GM18873 (cell line): ENCODE measurements around the gene FADS2.

Source experiments
- ATAC-seq: cut with Tn5 transposase; IDR thresholded peaks from one replicate; pipeline ENCODE4 v1.9.1; 2021; ENCODE audit warnings: mild to moderate bottlenecking, moderate library complexity, moderate number of reproducible peaks; ENCODE audit not compliant: unreplicated experiment, low FRiP score

FADS2 gene

DNA sequence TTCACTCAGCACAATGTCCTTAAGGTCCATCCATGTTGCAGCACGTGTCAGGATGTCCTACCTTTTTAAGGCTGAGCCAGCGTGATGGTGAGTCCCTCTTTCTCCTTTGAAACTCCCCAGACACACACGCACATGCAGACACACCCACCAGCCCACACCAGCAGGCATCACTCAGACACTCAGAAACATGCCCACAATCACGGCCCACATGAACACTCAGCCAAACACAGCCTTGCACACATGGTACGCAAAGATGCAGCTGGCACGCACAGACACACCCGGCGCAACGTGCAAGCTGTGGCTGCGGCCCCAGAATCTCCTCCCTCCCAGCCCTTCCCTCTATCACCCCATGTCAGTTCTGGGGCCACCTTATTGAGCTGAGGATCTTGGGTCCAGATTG lies 55.2 kb downstream of the FADS2 start:
- no peak for ATAC-seq

GRCh38 chr11:61883947-61884346 lies 55.8 kb downstream of the FADS2 start:
- no peak for ATAC-seq

- no peak for ATAC-seq
Observed at GRCh38 chr11:61885166-61885778, 57.2 kb downstream of the FADS2 start.

GRCh38 chr11:61885784-61886580 lies 57.9 kb downstream of the FADS2 start:
- ATAC-seq, result no peak

DNA sequence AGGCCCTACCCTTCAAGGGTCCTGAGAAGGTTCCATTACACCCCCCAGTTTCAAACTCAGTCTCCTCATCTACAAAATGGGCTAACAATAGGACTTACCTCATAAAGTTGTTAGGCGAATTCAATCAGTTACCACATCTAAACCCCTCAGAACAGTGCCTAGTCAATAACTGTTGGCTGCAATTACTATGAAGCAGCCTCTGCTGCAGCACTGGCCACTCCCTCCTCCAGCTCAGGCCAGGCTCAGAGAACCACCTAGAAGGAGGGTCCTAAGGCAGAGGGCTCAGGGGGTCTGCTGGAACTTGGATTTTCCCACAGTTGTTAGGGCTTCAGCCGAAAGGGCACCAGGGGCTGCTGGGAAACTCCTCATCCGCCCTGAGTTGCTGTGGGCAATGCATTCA lies 58.5 kb downstream of the FADS2 start:
- ATAC-seq, result no peak

- no peak for ATAC-seq
Observed at GRCh38 chr11:61887839-61888494, 59.9 kb downstream of the FADS2 start.

GRCh38 chr11:61888590-61888989 lies 60.5 kb downstream of the FADS2 start:
- no peak for ATAC-seq

DNA sequence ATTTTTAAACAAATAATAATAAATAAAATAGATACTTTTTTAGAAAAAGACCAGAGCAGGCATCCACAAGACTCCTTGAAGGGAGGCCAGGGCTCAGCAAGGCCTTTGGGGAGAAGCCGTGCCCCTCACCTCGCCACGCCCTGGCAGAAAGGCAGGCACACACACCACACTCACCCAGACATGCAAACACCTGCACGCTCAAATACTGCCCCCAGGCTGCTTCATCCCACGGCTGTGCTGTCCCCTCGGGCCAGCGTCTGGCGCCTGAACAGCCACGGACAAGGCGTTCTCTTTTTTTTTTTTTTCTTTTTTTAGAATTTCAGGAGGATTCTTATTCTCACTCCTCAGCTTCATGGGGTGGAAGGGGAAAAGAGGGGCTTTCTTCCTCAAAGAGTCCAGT lies 61.7 kb downstream of the FADS2 start:
- no peak for ATAC-seq

DNA sequence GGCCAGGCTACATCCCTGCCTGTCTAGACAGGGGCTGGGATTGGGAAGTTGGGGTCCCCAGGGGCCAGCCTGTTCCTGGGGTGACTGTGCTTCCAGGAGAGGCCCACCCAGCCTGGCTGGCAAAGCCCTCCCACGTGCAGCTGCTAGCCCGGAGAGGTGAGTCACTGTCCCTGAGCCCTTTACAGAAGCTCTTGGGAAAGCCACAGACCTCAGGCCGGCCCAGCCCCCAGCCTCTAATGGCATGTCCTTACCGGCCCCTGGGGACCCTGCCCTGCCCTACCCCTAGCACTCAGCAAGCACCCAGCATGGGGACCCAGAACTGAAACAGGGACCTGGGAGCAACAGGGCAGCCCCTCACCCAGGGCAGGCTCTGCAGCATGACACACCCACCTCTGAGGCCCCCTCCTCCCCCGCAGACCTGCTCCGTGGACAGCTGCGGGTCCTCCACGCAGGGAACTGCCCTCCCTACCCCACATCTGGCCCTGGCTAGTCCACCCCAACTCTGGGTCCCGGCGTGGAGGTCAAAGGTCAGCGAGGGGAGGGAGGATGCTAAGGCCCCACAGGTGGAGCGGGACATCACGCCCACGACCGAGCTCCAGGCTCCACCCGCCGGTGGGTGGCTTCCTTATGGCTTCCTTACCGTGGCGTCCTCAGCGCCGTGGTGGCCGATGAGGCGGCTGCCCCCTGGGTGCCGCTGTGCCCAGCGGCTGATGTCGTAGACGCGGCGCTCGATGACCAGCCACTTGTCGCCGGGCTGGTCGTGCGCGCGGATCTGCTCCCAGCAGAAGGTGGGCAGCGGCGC lies 62.6 kb downstream of the FADS2 start:
- peak; percentile 7 for ATAC-seq

DNA sequence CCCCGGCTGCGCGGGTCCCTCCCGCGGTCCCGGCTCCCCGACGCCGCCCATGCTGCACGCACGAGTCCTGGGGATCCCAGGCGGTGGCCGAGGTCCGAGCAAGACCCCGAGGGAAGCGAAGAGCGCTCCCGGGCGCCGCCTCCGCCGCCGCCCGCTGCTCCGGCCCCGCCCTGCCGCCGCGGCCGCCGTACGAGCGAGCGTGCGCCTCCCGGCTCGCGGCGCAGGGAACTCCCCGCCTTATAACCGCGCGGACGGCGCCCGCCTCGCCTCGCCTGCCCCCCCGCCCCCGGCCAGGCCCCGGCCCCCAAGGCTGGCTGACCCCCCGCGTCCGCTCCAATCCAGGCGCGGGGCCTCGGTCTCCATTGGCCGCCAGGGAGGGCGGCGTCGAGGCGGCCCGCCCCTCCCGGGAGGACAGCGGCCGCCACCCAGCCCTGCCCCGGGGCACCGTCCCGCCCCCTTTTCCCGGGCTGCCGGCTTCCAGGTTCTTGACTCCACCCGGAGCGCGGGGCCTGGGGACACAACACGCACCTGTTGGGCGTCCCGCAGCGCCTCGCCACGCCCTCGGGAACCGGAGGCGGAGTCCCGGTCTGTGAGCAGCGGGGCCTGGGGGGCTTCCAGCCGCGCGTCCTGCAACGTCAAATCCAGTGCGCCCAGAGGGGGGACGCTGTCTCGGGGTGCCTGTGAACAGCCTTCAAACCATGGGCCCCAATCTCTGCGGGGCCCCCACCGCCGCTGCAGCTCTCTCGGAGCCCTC lies 63.4 kb downstream of the FADS2 start, which contains the start of gene FADS3:
Gene FADS3 (minus strand): TSS at position 215 of the 754 bp plus-strand sequence. CDS start 164 bp downstream, at position 51.
- peak; percentile 41 for ATAC-seq

DNA sequence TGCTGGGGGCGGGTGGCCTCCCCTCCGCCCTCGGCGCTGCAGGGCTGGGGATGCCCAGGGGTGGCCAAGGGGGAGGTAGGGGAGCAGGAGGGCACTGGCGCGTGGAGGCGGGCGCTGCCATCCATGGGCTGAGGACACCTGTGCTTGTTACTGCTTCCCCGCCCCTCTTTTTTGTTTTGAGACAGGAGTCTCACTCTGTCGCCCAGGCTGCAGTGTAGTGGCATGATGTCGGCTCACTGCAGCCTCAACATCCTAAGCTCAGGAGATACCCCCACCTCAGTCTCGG lies 63.9 kb downstream of the FADS2 start:
- ATAC-seq, result peak; percentile 26

- ATAC-seq, result no peak
Observed at GRCh38 chr11:61893981-61894380, 65.9 kb downstream of the FADS2 start.

DNA sequence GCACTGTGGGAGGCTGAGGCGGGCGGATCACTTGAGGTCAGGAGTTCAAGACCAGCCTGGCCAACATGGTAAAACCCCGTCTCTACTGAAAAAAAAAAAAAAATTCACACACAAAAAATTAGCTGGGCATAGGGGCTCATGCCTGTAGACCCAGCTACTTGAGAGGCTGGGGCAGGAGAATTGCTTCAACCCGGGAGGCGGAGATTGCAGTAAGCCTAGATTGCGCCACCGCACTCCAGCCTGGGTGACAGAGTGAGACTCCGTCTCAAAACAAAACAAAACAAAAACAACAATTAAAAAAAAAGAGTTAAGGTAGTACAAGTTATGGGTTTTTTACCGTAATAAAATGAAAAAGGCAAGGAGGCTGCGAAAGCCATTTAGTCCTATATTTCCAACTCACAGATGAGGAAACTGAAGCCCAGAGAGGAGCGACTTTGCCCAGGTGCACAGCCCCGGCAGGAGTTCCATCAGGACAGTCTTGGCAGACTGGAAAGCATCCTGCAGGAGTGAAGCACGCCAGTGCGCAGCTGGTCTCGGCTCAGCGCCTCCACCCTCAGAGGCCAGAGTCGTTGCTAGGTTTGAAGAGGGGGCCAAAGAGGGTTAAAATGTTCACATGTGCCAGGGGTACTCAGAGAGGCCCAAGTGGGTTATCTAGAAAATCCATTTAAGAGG lies 67.1 kb downstream of the FADS2 start:
- no peak for ATAC-seq

- no peak for ATAC-seq
Observed at GRCh38 chr11:61895718-61896059, 67.6 kb downstream of the FADS2 start.

GRCh38 chr11:61896665-61897386 lies 68.7 kb downstream of the FADS2 start:
- no peak for ATAC-seq

- no peak for ATAC-seq
Observed at GRCh38 chr11:61897387-61898246, 69.5 kb downstream of the FADS2 start.

DNA sequence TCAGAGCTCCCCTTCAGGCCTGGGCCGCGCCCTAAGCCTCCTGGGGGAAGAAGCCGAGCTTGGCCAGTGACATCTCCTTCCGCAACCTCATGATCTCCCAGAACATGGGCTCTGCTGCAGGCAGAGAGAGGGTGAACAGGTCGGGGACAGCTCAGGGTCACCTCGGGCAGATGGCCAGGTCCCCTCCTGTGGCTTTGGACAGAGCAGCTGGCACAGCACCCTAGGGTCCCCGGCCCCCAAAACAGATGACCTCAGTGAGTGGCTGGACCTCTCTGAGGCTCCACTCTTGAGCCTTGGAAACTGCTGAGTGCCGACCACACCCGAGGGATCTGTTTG lies 70.1 kb downstream of the FADS2 start:
- ATAC-seq, result no peak

DNA sequence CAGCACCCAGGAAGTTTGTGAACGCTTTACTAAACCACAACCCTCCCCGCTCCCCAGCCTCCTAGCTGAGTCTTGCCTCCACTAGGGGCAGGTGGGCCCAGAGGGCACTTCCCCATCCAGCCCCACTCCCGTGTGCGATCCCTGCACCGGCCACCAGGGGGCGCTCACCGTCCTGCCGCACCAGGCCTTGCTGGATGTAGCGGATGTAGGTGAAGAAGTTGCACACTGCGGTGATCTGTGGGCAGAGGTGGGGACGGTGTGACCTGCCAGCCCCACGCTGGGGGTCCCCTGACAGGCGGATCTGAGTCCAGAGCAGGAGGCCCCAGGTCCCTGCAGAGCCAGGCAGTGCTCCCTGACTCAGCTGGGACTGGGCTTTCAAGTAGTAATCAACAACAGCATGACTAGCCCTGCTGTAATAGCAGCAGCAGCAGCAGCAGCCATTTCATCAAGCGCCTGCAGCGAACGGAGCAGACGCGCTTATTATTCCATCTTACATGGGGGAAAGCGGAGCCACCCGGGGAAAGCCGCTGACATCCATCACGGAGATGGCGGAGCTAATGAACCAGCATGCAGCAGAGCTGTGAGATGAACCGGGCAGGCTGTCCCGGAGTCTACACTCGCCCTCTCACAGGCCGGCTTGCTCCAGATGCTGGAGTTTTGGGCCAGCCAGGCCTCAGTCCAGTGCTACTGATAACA lies 71.2 kb downstream of the FADS2 start:
- ATAC-seq, result peak; percentile 65
